DMS114 treated with DMSO at 0.1 percent for 48 hours (cell line): Measurements from ENCODE around the gene PRPS2.

ENCODE experiments used
- DNase-seq: peaks from one replicate; lab custom pipeline; 2025; ENCODE audit not compliant: unreplicated experiment; lab: John Stamatoyannopoulos, UW

PRPS2 gene

DNA sequence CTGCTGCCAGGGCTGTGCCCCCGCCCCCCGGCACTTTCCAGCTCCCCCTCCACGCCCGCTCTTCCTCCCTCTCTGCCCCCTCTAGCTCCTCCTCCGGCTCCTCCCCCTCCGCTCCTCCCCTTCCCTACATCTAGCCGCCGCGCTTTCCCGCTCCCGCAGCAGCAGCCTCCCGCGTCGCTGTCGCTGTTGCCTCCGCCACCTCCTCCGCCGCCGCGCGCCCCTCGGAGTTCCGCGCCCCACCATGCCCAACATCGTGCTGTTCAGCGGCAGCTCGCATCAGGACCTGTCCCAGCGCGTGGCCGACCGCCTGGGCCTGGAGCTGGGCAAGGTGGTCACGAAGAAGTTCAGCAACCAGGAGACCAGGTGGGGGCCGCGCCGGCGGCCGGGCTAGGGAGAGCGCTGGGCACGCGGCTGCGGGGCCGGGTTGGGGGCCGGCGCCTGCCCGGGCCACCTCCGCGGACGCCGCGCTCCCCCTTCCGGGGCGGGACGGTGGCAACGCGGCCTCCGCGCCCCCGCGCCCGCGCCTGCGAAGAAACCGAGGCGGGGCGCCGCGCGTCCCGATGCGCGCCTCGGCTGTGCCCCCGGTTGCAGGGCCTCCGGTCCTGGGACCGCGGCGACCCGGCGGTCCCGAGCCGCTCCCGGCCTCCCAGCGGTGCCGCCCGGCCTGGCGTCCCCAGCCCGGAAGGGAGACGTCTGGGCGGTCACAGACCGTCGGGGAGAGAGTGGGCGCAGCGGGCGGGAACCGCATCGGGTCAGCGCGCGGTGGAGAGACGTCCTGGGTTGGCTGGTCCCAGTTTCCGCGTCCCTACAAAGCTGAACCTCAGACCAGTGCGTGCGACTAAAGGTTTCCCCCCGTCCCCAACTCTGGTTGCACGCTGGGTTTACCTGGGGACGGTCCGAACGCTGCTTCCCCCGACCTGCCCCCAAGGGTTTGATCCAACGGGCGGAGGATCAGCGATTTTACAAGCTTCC lies at the start of gene PRPS2:
TSS of gene PRPS2 (plus strand) at position 156 of the 972 bp plus-strand sequence. CDS start at position 242, 86 bp downstream.
- DNase-seq, result peak; percentile 35

GRCh38 chrX:12741416-12741815 lies 49.8 kb upstream of the PRPS2 start:
- no peak for DNase-seq

DNA sequence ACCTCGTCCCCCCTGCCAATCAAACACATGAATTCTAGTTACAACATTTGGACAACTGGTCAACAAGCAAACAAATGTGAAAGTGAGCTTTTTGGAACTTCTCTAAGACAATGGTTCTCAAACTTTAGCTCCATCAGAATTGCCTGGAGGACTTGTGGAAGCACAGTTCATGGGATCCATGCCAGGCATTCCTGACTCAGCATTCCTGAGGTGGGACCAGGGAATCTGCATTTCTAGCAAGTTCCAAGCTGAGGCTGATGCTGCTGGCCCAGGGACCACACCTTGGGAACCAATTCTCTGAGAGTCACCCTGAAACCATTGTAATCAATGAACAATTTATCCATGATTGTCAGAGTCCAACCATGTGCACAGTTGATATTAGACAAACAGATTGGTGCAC lies 43.8 kb upstream of the PRPS2 start:
- DNase-seq, result no peak

GRCh38 chrX:12751887-12752286 lies 39.3 kb upstream of the PRPS2 start:
- DNase-seq, result no peak

DNA sequence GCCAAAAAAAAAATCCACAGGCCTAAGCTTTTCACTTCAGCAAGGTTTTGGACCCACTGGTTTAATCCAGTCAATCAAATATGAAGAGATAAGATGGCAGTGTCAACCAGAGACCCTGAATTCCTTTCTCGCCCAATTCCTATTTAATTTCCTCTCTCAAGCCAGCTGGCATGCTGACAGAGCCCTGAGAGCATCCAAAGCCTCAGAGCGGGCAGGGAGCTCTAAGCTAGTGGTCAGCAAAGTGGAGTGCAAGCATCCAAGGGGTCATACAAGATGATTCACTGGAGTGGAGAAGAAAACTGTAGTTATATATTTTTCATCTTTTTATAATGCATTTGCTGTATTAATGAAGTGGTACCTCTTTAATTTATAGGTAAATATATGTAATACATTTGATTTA lies 37.8 kb upstream of the PRPS2 start:
- DNase-seq, result no peak

GRCh38 chrX:12758291-12758690 lies 32.9 kb upstream of the PRPS2 start:
- no peak for DNase-seq

GRCh38 chrX:12767856-12768255 lies 23.4 kb upstream of the PRPS2 start:
- DNase-seq, result no peak

- no peak for DNase-seq
These were observed 22.7 kb upstream of the PRPS2 start for GRCh38 chrX:12768491-12768890.

DNA sequence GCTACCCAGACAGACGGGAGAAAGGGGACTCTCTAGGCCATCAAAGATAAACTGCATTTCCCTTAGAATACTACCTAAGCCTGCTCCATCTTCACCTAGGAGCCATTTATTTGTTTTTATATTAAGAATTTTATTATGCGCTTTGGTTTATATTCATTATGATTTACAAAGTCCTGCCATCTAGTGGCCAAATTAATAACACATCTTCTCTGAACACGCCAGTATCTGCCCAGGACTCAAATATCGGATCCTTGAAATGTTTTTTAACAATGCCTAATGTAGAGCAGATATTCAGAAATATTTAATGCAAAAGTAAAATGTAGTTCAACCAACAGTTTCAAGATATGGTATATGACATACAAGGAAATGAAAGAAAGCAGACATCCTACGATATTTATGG lies 20.8 kb upstream of the PRPS2 start:
- DNase-seq, result peak; percentile 22

GRCh38 chrX:12771445-12772069 lies 19.7 kb upstream of the PRPS2 start:
- DNase-seq, result peak; percentile 22

GRCh38 chrX:12777670-12778069 lies 13.5 kb upstream of the PRPS2 start:
- DNase-seq, result no peak

GRCh38 chrX:12779534-12779933 lies 11.7 kb upstream of the PRPS2 start:
- no peak for DNase-seq

DNA sequence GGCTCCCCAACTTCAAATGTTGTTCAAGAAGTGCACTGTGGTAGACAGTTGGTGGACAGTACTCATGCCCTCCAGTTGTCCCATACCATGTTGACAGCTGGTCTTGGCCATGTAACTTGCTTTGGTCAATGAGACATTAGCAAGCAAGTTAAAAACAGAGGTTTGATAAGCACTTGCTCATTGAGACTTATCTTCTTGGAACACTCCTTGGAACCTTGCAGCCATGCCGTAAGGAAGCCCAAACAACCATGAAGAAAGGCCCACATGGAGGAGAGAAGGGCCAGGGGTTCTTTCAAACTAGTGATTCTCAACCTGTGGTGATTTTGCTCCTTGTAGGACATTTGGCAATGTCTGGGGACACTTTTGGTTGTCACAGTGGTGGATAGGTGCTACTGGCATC lies 2.6 kb upstream of the PRPS2 start:
- no peak for DNase-seq

DNA sequence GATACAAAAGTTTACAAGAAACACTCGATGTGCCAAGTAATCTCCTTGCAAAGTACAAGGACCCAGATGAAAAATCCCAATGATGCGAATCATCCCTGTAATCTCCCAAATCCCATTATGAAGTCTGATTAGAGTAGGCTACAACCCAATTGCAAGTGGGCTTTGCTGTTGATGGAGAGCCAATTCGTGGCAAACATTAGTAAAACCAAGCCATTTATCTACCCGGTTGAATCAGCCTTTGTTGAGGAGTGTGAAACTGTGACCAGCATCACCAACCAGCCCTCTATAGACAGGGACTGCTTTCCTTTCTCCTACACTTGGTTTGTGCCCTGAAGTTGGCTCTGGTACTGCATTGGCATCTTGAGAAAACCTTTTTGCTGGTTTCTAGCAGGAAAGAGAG lies 1.2 kb upstream of the PRPS2 start:
- DNase-seq, result no peak

DNA sequence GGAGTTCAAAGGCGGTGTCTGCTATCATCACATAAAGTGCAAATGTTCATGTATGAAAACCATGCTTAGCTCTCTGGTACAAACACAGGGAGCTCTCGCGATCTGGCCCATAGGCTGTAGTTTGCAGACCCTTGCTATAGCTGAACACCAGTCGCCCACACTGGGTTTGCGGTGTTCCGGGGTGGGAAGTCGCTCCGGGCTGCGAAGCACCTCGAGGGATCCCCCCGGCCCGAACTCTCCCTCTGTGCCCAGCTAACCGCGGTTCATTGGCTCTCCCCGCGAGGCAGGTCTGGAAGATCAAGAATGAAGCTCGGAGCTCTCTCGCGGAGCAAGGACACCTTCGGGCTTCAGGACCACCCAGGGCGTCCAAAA lies 341 bp upstream of the PRPS2 start:
- no peak for DNase-seq

DNA sequence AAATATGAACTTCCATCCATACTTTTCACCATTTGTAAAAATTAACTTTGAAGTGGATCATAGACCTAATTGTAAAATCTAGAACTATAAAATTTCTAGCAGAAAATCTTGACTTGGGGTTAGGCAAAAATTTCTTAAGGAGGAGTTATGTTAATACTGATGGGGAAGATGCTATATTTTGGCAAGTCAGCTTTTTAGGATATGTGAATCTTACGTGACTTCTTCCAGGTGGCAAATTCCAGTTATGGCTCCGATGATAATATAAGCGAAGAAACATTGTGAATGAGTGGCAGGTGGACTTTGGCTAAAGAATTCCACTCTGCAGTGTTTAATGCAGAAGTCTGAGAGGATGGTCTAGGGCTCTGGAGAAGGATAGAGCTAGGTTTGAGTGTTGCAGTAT lies 1.5 kb downstream of the PRPS2 start:
- DNase-seq, result no peak

DNA sequence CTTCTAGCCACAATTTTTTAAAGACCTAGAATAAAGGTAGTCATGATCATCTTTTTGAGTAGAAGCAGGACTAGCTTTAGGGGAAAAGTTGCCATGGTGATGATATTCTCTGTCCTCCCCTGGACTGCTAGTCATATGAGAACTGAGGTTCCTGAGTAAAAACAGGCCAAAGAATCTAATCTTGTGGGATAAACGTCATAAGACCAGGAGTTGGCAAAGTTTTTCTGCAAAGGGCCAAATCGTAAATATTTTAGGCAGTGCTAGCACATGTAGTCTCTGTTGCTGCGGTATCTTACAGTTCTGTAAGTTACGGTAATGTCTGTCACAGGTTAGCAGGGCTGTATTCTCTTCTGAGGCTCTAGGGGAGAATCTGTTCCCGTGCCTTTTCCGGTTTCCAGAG lies 3.4 kb downstream of the PRPS2 start:
- DNase-seq, result no peak

GRCh38 chrX:12798601-12799000 lies 7.4 kb downstream of the PRPS2 start:
- no peak for DNase-seq

DNA sequence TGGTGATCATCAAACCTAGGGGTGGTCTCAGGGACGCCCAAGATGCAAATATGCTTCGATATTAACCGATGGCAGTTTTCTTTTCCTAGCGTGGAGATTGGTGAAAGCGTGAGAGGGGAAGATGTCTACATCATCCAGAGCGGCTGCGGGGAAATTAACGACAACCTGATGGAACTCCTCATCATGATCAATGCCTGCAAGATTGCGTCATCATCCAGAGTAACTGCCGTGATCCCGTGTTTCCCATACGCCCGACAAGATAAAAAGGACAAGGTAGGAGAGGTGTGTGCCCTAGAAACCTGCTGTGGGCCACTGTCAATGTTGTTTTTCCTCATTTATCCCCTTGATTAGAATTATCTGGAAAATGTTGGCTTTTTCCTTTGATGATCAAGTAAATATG lies 7.9 kb downstream of the PRPS2 start:
- no peak for DNase-seq

DNA sequence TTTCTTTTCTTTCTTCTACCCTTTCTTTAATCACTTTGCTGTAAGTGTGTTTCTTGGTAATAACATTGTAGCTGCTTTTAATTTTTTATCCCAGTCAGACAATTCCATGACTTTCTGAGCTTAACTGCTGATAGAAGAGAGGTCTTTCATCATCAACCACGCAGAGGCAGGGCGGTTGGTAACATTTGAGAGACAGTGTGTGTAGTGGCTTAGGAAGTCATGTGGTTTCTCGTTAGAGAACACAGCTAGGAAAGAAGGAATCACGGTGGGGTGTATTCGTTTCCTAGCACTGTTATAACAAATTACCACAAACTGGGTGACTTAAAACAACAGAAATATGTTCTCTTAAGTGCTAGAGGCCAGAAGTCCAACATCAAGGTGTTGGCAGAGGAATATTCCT lies 11.5 kb downstream of the PRPS2 start:
- no peak for DNase-seq

- DNase-seq, result no peak
These were observed 13.4 kb downstream of the PRPS2 start for GRCh38 chrX:12804655-12805054.

- DNase-seq, result no peak
These were observed 14.1 kb downstream of the PRPS2 start for GRCh38 chrX:12805333-12805732.
